Calu3 (cell line): ENCODE results near the gene ERN2. TPM values are rescaled to one million over a fixed set of nuclear protein-coding genes. Genes with fewer than 3 reads are reported as not detected.
"Not testable (repeated sequence)": the region's sequence is repeated elsewhere in the genome, so short reads cannot be mapped to it uniquely, and the experiment has no call there.

Experiments used
- BruUV-seq: library from RNA; stranded (reverse); fragments of 400-500 nt; replicated peaks from 2 replicates; lab custom pipeline; 2021; lab: Mats Ljungman, UMichigan
- CTCF ChIA-PET: fragments of 300-600 bp; sonication (Branson Sonifier 250); formaldehyde crosslinking; loops from one replicate; lab custom pipeline; 2022; ENCODE audit warnings: antibody characterized with exemption; lab: Charles Lee
- DNase-seq: peaks from one replicate; pipeline ENCODE4 v3.0.0; 2022
- H3K27ac Mint-ChIP-seq: one replicate; pipeline ENCODE4 v1.8.0; 2022; ENCODE audit warnings: mixed read lengths; ENCODE audit not compliant: unreplicated experiment
- H3K27me3 Mint-ChIP-seq: one replicate; pipeline ENCODE4 v1.8.0; 2022; ENCODE audit warnings: mixed read lengths; ENCODE audit not compliant: unreplicated experiment
- H3K36me3 Mint-ChIP-seq: one replicate; pipeline ENCODE4 v1.8.0; 2022; ENCODE audit warnings: mild to moderate bottlenecking, moderate library complexity, mixed read lengths; ENCODE audit not compliant: insufficient read depth, unreplicated experiment
- H3K4me1 Mint-ChIP-seq: one replicate; pipeline ENCODE4 v1.8.0; 2022; ENCODE audit warnings: mild to moderate bottlenecking, low read depth, mixed read lengths; ENCODE audit not compliant: unreplicated experiment
- H3K4me3 Mint-ChIP-seq: one replicate; pipeline ENCODE4 v1.8.0; 2022; ENCODE audit warnings: mild to moderate bottlenecking, low read depth, moderate library complexity, mixed read lengths; ENCODE audit not compliant: unreplicated experiment
- H3K9me3 Mint-ChIP-seq: one replicate; pipeline ENCODE4 v1.8.0; 2022; ENCODE audit warnings: low read depth, mixed read lengths; ENCODE audit not compliant: unreplicated experiment
- CTCF ChIP-seq: fragments of 200-600 bp; IDR thresholded peaks from one replicate; pipeline ENCODE4 v1.8.0; 2022; ENCODE audit warnings: antibody characterized with exemption; ENCODE audit not compliant: unreplicated experiment
- intact Hi-C: fragments of 100-400 bp; cut with micrococcal nuclease; formaldehyde crosslinking; loops from one replicate; pipeline ENCODE4 v1.10.0; 2022; ENCODE audit not compliant: unreplicated experiment
- total RNA-seq: library from RNA; stranded (reverse); gene quantifications from 2 replicates; pipeline ENCODE4 v1.2.3, GENCODE V29; 2022

The ERN2 gene
- total RNA-seq, 1 experiment from 2014 or later: 3.2 TPM

DNA sequence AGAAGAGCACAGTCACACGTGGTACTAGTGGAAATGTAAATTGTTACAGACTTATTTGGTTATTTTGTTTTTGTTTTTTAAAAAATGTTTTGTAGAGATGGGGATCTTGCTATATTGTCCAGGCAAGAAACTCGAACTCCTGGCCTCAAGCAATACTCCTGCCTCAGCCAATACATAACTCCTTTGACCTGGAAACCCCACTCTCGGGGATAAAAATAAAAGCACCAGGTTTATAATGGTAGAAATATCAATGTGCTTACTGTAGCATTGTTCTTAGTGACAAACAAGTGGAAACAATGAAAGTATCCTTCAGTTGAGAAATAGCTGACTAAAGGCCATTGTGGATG lies 11.7 kb upstream of the ERN2 start:
- no peak for TF ChIP-seq CTCF
- intact Hi-C loops: no loop called here
- Mint-ChIP-seq H3K27me3 (peaks cover 12% of the 10 kb centered on the region), H3K4me3 (no peak overlapping the region), H3K9me3 (no peaks in the 10 kb centered on the region), H3K36me3 (peaks cover 1% of the 10 kb centered on the region), H3K4me1 (peaks cover 22% of the 10 kb centered on the region), H3K27ac (no peak overlapping the region)
- no peak for DNase-seq
- no TSS peak for BruUV-seq
- CTCF ChIA-PET: no interaction called here

GRCh38 chr16:23724096-23724784 lies 11.2 kb upstream of the ERN2 start:
- H3K9me3 Mint-ChIP-seq: no peaks in the 10 kb centered on the region
- intact Hi-C loops: no loop called here
- TF ChIP-seq CTCF: no peak
- CTCF ChIA-PET: no interaction called here
- H3K4me3 Mint-ChIP-seq: no peak overlapping the region
- H3K27me3 Mint-ChIP-seq: peaks cover 12% of the 10 kb centered on the region
- H3K27ac Mint-ChIP-seq: no peak overlapping the region
- BruUV-seq: no TSS peak
- H3K36me3 Mint-ChIP-seq: no peaks in the 10 kb centered on the region
- peaks cover 18% of the 10 kb centered on the region for H3K4me1 Mint-ChIP-seq
- no peak for DNase-seq

DNA sequence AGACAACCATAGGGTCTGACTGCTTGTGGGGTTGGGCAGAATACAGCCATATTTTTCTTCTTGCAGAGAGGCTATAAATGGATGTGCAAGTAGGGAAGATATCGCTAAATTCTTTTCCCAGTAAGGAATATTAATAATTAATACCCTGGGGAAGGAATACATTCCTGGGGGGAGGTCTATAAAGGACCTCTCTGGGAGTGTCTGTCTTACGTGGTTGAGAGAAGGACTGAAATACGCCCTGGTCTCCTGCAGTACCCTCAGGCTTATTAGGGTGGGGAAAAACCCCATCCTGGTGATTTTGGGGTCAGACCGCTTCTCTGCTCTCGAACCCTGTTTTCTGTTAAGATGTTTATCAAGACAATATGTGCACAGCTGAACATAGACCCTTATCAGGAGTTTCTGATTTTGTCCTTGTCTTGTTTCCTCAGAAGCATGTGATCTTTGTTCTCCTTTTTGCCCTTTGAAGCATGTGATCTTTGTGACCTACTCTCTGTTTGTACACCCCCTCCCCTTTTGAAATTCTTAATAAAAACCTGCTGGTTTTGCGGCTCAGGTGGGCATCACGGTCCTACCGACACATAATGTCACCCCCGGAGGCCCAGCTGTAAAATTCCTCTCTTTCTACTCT lies 9.7 kb upstream of the ERN2 start:
- CTCF ChIA-PET: not testable (repeated sequence)

GRCh38 chr16:23716484-23716883 lies 3.5 kb upstream of the ERN2 start:
- Mint-ChIP-seq H3K4me3 (no peak overlapping the region), H3K36me3 (no peaks in the 10 kb centered on the region), H3K27me3 (peaks cover 15% of the 10 kb centered on the region), H3K4me1 (peaks cover 9% of the 10 kb centered on the region), H3K27ac (no peak overlapping the region), H3K9me3 (no peaks in the 10 kb centered on the region)
- no peak for DNase-seq
- intact Hi-C loops: no loop called here
- CTCF ChIA-PET: interaction anchor here (0.7 kb wide), 1 partner anchor 575 kb away, joined by 3 read pairs; no protein-coding TSS in a partner anchor
- no TSS peak for BruUV-seq
- TF ChIP-seq CTCF: no peak

More for the DNA sequence above, 9.7 kb upstream of the ERN2 start:
- H3K9me3 Mint-ChIP-seq, intact Hi-C loops, DNase-seq, H3K4me3 Mint-ChIP-seq, H3K27ac Mint-ChIP-seq, H3K36me3 Mint-ChIP-seq, BruUV-seq: not testable (repeated sequence)
- H3K27me3 Mint-ChIP-seq: peaks cover 15% of the 10 kb centered on the region
- H3K4me1 Mint-ChIP-seq: peaks cover 12% of the 10 kb centered on the region

GRCh38 chr16:23711785-23712184 lies 1.2 kb downstream of the ERN2 start:
- CTCF ChIA-PET: interaction anchor here (1.2 to 1.8 kb wide), 2 partner anchors 16 to 32 kb away, joined by 3 to 6 read pairs; no protein-coding TSS in a partner anchor
- Mint-ChIP-seq H3K4me1 (peaks cover 11% of the 10 kb centered on the region), H3K9me3 (no peaks in the 10 kb centered on the region), H3K4me3 (peak overlapping the region; percentile 47), H3K36me3 (peaks cover 5% of the 10 kb centered on the region), H3K27ac (peak overlapping the region; percentile 16), H3K27me3 (peaks cover 3% of the 10 kb centered on the region)
- TF ChIP-seq CTCF: no peak
- no TSS peak for BruUV-seq
- DNase-seq: peak; percentile 62
- intact Hi-C loops: no loop called here
